Psoas muscle (tissue), 8 donors: ENCODE data around the gene APOBEC4. TPM values are rescaled to one million over a fixed set of nuclear protein-coding genes. Genes with fewer than 3 reads are reported as not detected.
A peak's percentile ranks its signal among the peaks of the same experiment; 100 is the strongest.
"Not testable (repeated sequence)": the region's sequence is repeated elsewhere in the genome, so short reads cannot be mapped to it uniquely, and the experiment has no call there.

ENCODE experiments used
- ATAC-seq, 4 donors: fragments of 200-7000 bp; cut with Tn5 transposase; one replicate each; pipeline ENCODE4 v1.9.1; 2020; ENCODE audit warnings: moderate library complexity in 3 of 4, mild to moderate bottlenecking in 2 of 4
- DNase-seq, 2 donors: peaks; one replicate each; pipeline ENCODE4 v3.0.0-alpha.2; 2020
- H3K27ac ChIP-seq: fragments of 200-600 bp; one replicate; pipeline ENCODE4 v1.8.0; 2022
- H3K27me3 ChIP-seq, 3 donors: fragments of 200-600 bp in 1 of 3; one replicate each; pipeline versions ENCODE4 v1.6.1 to v1.8.0; 2013 to 2022; ENCODE audit warnings: low read length in 2 of 3, mild to moderate bottlenecking in 2 of 3, moderate library complexity in 1 of 3; ENCODE audit not compliant: insufficient read depth in 3 of 3
- H3K36me3 ChIP-seq, 2 donors: fragments of 200-600 bp in 1 of 2; one replicate each; pipeline versions ENCODE4 v1.6.1 to v1.8.0; 2013 to 2022; ENCODE audit warnings: low read depth in 1 of 2, mild to moderate bottlenecking in 1 of 2, moderate library complexity in 1 of 2; ENCODE audit not compliant: insufficient read depth in 1 of 2
- H3K4me1 ChIP-seq: fragments of 200-600 bp; one replicate; pipeline ENCODE4 v1.8.0; 2022
- H3K4me3 ChIP-seq: fragments of 200-600 bp; one replicate; pipeline ENCODE4 v1.8.0; 2022; ENCODE audit warnings: mild to moderate bottlenecking
- H3K9me3 ChIP-seq: fragments of 200-600 bp; one replicate; pipeline ENCODE4 v1.8.0; 2022
- CTCF ChIP-seq: fragments of 200-600 bp; IDR thresholded peaks from one replicate; pipeline ENCODE4 v1.8.0; 2022; ENCODE audit warnings: antibody characterized with exemption
- WGBS, 3 donors: extraction: QIAGEN DNeasy Blood & Tissue Kit; methylation state at CpG; one replicate each; pipeline versions ENCODE4 v1.1.6 to v1.1.7; 2013; 5-methylcytosine and 5-hydroxymethylcytosine counted together
- intact Hi-C, 2 donors: fragments of 100-400 bp; cut with DNase I; formaldehyde crosslinking; loops; one replicate each; pipeline versions ENCODE4 v1.11.0 to v1.14.2; 2022
- polyA plus RNA-seq, 3 donors: library from polyadenylated mRNA; stranded (reverse); fragments of 200-250 nt; gene quantifications; one replicate each; pipeline ENCODE4 v1.2.3, GENCODE V29; 2013
- total RNA-seq, 4 donors: library from RNA; stranded (reverse); fragmentation: NEBNext Ultra II Directional in 2 of 4; extraction: Animal tissue kit (Norgen Biotek cat#: 25700) in 2 of 4; gene quantifications; one replicate each; pipeline versions ENCODE4 v1.2.1 to v1.2.4, GENCODE V29; 2021 to 2023
- donor health status: healthy with polysubstance abuse.
- donor health status: DM: no; HTN: no; CAD: no; lungs with moderate emphysema.
- donor health status: Bipolar disorder and iron deficiency.
- donor health status: healthy.
- donor health status: DM: yes; HTN: yes; CAD: no.
- donor health status: DM: no; HTN: no; CAD: no.
- donor health status: DM: no; HTN: no; CAD: no.
- donor health status: DM: yes; HTN: yes; CAD: no.

APOBEC4 gene
- total and polyA plus RNA-seq, 7 donors = not detected

DNA sequence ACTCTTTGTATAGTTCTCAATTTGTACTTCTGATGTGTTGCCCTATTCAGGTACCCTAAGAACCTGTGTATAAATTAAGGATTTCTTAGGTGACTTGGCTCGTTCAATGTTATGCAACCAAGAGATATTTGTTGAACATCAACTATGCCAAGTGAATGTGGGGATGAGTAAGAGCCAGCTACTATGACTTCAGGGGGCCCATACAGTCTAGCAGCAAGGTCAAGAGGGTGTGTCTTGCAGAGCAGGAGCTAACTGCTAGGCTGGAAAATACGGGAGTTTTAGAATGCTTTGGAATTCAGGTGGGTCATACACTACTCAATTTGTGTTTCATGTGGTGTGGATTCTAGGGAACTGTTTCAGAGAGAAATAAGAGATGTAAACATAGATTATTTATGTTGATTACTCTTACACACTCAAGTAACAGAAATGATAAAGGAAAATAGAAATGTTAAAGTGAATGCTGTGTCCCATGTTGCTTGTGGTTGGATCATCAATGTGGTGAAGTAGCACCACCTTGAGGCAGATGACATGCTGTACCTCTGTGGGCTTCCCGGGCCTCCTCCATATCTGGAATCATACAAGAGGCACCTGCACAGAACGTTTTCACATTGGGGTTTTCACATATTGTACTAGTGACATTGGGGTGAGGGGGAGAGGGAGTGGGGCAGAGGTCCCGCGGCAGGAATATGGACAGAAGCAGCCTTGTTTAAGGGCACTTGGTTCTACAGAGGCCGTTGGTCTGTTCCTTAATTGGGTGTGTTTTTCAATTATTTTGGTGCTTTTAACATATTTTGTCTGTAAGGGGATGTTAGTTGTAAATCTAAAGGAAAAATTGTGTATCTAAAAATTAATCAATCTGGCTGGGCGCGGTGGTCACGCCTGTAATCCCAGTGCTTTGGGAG lies 30.0 kb downstream of the APOBEC4 start:
- H3K4me1 ChIP-seq = peaks cover 8% of the 10 kb centered on the region
- H3K27me3 ChIP-seq = no peaks in the 10 kb centered on the region
- intact Hi-C loops = loop anchor here (5.0 kb wide), 2 partner anchors 151 to 341 kb away; partner anchors contain the start of gene SMG7 (in 1 of the 2)
- TF ChIP-seq CTCF = peak; percentile 62
- peak; percentile 79 to 92 (median 86) for ATAC-seq
- H3K27ac ChIP-seq = no peak overlapping the region
- DNase-seq = no peak
- 57 to 64% (median 60%) methylated on average over 10 of the region's 10 CpGs for WGBS, 3 donors
- no peaks in the 10 kb centered on the region for H3K9me3 ChIP-seq
- no peak overlapping the region for H3K4me3 ChIP-seq
- H3K36me3 ChIP-seq = peaks cover 0 to 31% of the 10 kb centered on the region in 2 donors

DNA sequence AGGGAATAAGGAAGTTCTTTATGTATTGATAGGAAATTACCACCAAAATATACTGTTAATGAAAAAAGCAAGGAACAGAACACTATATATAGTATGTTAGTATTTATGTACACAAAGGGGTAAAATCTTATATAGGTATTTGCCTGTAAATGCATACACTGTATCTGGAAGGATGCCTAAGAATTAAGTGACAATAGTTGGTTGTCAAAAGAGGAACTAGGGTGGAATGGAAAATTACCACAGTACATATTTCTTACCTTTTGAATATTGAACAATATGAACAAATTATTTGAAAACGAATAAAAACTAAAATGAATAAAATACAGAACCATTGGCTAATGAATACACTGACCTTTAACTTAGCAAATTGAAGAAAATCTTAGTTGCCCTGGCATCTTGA lies 31.1 kb downstream of the APOBEC4 start:
- H3K4me3 ChIP-seq = no peak overlapping the region
- no peaks in the 10 kb centered on the region for H3K9me3 ChIP-seq
- peaks cover 0 to 21% of the 10 kb centered on the region in 2 donors for H3K36me3 ChIP-seq
- TF ChIP-seq CTCF = no peak
- DNase-seq = no peak
- no peak for ATAC-seq
- H3K27me3 ChIP-seq = no peaks in the 10 kb centered on the region
- 70 to 79% (median 77%) methylated on average over 1 of the region's 1 CpG for WGBS, 3 donors
- no peak overlapping the region for H3K27ac ChIP-seq
- intact Hi-C loops = loop anchor here (5.0 kb wide), 2 partner anchors 150 to 340 kb away; partner anchors contain the start of gene SMG7 (in 1 of the 2)
- peaks cover 8% of the 10 kb centered on the region for H3K4me1 ChIP-seq

DNA sequence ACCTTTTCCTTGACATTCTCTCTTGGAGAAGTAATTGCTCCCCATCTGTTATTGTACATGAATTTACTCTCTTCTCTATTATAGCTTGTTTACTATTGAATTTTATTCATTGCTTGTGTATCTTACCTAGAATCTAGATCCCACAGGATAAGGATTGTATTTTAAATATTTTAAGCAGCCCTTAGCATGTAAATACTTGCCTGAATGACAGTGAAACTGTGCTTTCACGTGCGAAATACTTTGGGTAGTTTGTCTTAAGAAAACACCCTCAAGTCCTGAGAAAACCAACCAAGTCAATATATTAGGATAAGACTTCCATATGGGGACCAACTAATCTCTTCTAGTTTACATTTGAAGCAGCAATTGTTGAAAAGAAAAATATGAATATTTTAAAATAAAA lies 32.8 kb downstream of the APOBEC4 start:
- no peak overlapping the region for H3K27ac ChIP-seq
- 81 to 88% (median 82%) methylated on average over 2 of the region's 2 CpGs for WGBS, 3 donors
- intact Hi-C loops = loop anchor here (5.0 kb wide), 2 partner anchors 148 to 338 kb away; partner anchors contain the start of gene SMG7 (in 1 of the 2)
- H3K4me1 ChIP-seq = no peaks in the 10 kb centered on the region
- DNase-seq (no peak), ATAC-seq (no peak)
- H3K9me3 ChIP-seq = no peaks in the 10 kb centered on the region
- H3K27me3 ChIP-seq = no peaks in the 10 kb centered on the region
- H3K36me3 ChIP-seq = peaks cover 0 to 10% of the 10 kb centered on the region in 2 donors
- TF ChIP-seq CTCF = no peak
- no peak overlapping the region for H3K4me3 ChIP-seq

DNA sequence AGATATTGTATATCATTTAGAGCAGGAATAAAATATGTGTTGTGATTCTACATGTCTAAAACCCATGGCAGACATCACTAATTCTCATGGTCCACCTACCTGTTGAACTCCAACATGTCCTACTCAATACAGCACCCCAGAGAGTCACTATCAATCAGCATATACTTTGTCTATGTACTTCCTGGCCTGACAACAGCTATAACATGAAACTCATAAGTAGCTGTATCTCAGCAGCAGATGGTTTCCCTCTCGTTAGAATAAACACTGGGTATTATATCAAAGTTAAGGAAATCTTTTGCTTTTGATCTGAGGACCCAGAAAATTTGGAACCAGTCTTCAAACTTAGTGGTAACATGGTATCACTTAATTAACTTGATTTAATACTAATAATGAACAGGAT lies 33.3 kb downstream of the APOBEC4 start:
- 82 to 83% (median 82%) methylated on average over 1 of the region's 1 CpG for WGBS, 3 donors
- no peak for TF ChIP-seq CTCF

DNA sequence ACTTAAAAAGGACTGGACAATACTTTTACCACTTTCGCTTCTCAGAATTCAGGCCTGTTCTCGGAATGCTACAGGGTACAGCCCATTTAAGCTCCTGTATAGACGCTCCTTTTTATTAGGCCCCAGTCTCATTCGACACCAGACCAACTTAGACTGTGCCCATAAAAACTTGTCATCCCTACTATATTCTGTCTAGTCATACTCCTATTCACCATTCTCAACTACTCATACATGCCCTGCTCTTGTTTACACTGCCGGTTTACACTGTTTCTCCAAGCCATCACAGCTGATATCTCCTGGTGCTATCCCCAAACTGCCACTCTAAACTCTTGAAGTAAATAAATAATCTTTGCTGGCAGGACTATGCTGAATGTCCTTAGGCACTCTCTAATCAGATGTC lies 34.9 kb downstream of the APOBEC4 start:
- H3K36me3 ChIP-seq, H3K4me3 ChIP-seq, H3K4me1 ChIP-seq, H3K27ac ChIP-seq, DNase-seq, H3K27me3 ChIP-seq, intact Hi-C loops, H3K9me3 ChIP-seq, ATAC-seq: not testable (repeated sequence)
- WGBS, 3 donors = 78 to 84% (median 79%) methylated on average over 4 to 5 of the region's 5 CpGs

More for the DNA sequence above, 33.3 kb downstream of the APOBEC4 start:
- DNase-seq (no peak), ATAC-seq (no peak)
- Histone ChIP-seq H3K4me1 (no peaks in the 10 kb centered on the region), H3K27ac (no peak overlapping the region), H3K27me3 (no peaks in the 10 kb centered on the region), H3K4me3 (no peak overlapping the region), H3K9me3 (no peaks in the 10 kb centered on the region), H3K36me3 (peaks cover 0 to 5% of the 10 kb centered on the region in 2 donors)
- intact Hi-C loops = loop anchor here (5.0 kb wide), 2 partner anchors 147 to 337 kb away; partner anchors contain the start of gene SMG7 (in 1 of the 2)

DNA sequence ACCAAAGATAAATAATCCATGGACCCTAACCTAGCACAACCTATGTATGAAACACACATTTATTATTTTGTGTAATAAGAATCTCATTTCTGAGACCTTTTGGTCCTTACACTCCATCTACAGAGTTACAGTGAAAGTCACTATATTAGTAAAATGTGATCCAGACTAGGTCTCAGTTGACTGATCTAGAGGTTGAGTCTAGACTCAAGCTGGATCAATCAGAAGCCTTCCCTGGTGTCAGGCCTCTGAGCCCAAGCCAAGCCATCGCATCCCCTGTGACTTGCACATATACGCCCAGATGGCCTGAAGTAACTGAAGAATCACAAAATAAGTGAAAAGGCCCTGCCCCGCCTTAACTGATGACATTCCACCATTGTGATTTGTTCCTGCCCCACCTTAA lies 40.1 kb downstream of the APOBEC4 start:
- H3K9me3 ChIP-seq, intact Hi-C loops, H3K36me3 ChIP-seq, DNase-seq, H3K27ac ChIP-seq, ATAC-seq, H3K4me1 ChIP-seq, H3K4me3 ChIP-seq, H3K27me3 ChIP-seq: not testable (repeated sequence)
- 88 to 93% (median 91%) methylated on average over 2 to 3 of the region's 3 CpGs for WGBS, 3 donors
